ENCODE results near the gene POLR2L.

DNA sequence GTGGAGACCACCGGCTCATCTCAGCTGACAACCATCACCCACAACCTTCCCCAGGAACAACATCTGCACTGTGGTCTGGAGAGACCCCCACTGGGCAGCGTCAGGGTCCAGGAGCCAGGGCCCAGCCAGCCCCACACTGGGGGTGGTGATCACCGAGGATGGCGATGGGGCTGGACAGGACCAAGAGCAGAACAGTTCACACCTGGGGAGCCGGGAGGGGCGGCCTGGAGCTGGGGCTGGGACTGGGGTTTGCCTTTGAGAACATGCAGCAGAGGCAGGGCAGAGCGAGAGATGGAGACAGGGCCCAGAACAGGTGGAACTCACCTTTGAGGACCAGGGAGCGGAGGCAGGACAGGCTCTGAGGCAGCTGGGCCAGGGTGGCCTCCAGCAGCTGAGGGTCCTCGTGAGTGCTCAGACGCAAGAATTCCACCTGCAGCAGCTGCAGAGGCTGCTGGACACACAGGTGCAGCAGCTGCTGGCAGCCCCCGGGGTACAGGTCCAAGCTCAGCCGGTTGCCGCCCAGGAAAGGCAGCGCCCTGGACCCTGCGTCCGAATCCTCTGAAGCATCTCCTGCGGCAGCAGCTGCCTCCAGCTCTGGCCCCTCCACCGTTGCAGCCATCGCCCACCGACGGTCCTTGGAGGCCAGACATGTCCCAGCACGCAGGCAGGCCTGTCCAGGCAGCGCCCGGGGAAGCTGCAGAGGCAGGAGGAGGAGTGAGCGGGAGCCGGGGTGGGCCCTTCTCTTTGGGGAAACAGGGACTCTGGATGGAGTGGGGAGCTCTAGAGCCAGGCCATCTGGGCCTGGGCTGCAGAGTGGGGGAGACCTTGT is 38.3 kb downstream of the POLR2L start:
- no peak for TF ChIP-seq PATZ1 (CRISPR knock-in tag; IDR thresholded peaks at IDR 0.05; ENCODE audit: borderline replicate concordance)
- TF ChIP-seq PPARA (CRISPR knock-in tag; IDR thresholded peaks at IDR 0.05; ENCODE audit: borderline replicate concordance): no peak
- no peak for TF ChIP-seq ZFP3 (CRISPR knock-in tag; IDR thresholded peaks at IDR 0.05)
- TF ChIP-seq BACH2 (CRISPR knock-in tag; IDR thresholded peaks at IDR 0.05; ENCODE audit: borderline replicate concordance): no peak
- TF ChIP-seq CSDC2 (CRISPR knock-in tag; IDR thresholded peaks at IDR 0.05): no peak
- TF ChIP-seq, protein P1, sequence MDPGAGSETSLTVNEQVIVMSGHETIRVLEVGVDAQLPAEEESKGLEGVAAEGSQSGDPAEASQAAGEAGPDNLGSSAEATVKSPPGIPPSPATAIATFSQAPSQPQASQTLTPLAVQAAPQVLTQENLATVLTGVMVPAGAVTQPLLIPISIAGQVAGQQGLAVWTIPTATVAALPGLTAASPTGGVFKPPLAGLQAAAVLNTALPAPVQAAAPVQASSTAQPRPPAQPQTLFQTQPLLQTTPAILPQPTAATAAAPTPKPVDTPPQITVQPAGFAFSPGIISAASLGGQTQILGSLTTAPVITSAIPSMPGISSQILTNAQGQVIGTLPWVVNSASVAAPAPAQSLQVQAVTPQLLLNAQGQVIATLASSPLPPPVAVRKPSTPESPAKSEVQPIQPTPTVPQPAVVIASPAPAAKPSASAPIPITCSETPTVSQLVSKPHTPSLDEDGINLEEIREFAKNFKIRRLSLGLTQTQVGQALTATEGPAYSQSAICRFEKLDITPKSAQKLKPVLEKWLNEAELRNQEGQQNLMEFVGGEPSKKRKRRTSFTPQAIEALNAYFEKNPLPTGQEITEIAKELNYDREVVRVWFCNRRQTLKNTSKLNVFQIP (CRISPR knock-in tag; IDR thresholded peaks at IDR 0.05; ENCODE audit: borderline replicate concordance, low read depth): no peak
- TF ChIP-seq ARNTL (CRISPR knock-in tag; IDR thresholded peaks at IDR 0.05; ENCODE audit: borderline replicate concordance, low read depth): no peak
- TF ChIP-seq ZNF70 (CRISPR knock-in tag; IDR thresholded peaks at IDR 0.05): no peak
- TF ChIP-seq, protein P2, sequence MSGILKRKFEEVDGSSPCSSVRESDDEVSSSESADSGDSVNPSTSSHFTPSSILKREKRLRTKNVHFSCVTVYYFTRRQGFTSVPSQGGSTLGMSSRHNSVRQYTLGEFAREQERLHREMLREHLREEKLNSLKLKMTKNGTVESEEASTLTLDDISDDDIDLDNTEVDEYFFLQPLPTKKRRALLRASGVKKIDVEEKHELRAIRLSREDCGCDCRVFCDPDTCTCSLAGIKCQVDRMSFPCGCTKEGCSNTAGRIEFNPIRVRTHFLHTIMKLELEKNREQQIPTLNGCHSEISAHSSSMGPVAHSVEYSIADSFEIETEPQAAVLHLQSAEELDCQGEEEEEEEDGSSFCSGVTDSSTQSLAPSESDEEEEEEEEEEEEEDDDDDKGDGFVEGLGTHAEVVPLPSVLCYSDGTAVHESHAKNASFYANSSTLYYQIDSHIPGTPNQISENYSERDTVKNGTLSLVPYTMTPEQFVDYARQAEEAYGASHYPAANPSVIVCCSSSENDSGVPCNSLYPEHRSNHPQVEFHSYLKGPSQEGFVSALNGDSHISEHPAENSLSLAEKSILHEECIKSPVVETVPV (CRISPR knock-in tag; IDR thresholded peaks at IDR 0.05): no peak
- TF ChIP-seq, protein P3, sequence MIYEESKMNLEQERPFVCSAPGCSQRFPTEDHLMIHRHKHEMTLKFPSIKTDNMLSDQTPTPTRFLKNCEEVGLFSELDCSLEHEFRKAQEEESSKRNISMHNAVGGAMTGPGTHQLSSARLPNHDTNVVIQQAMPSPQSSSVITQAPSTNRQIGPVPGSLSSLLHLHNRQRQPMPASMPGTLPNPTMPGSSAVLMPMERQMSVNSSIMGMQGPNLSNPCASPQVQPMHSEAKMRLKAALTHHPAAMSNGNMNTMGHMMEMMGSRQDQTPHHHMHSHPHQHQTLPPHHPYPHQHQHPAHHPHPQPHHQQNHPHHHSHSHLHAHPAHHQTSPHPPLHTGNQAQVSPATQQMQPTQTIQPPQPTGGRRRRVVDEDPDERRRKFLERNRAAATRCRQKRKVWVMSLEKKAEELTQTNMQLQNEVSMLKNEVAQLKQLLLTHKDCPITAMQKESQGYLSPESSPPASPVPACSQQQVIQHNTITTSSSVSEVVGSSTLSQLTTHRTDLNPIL (CRISPR knock-in tag; IDR thresholded peaks at IDR 0.05; ENCODE audit: low read depth): no peak

Data from SK-N-SH treated with all-trans-retinoic acid at 6 μM for 48 hours (cell line).